Measurements from ENCODE around the gene ESRRG.

Gene ESRRG

DNA sequence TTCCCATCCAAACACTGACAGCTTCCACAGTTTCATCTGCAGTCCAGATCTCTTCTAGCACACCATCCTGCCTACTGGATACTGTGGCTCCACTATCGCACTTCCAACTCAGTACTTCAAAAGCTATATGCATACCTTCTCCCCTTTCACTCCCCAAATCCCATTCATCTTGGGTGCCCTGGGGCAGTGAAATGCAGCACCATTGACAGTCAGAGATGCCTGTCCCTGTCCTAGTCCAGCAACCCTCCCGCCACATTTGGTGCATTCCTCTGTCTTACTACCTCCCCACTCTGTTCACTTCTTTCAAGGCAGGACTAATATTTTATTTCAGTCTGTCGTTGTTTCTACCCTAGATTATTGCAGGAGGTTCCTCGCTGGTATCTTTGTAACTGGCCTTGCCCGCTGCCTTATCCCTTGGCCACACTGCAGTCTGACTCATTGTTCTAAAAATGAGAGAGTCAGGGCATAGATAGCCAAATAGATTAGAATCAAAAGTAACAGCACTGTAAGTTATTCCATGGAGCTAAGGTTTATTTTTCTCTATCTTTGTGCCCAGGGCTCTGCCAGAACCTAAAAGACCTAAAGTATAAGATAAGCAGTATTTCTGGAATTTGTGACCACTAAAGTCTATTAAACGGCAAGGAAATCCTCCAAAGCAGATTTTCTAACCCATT lies 96.7 kb downstream of the ESRRG start:
- TF ChIP-seq, protein P1, sequence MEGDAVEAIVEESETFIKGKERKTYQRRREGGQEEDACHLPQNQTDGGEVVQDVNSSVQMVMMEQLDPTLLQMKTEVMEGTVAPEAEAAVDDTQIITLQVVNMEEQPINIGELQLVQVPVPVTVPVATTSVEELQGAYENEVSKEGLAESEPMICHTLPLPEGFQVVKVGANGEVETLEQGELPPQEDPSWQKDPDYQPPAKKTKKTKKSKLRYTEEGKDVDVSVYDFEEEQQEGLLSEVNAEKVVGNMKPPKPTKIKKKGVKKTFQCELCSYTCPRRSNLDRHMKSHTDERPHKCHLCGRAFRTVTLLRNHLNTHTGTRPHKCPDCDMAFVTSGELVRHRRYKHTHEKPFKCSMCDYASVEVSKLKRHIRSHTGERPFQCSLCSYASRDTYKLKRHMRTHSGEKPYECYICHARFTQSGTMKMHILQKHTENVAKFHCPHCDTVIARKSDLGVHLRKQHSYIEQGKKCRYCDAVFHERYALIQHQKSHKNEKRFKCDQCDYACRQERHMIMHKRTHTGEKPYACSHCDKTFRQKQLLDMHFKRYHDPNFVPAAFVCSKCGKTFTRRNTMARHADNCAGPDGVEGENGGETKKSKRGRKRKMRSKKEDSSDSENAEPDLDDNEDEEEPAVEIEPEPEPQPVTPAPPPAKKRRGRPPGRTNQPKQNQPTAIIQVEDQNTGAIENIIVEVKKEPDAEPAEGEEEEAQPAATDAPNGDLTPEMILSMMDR (IDR thresholded peaks at IDR 0.05; ENCODE audit: insufficient read depth, low read length, poor library complexity, severe bottlenecking) = no peak
- TF ChIP-seq EZH2phosphoT487 (conservative IDR thresholded peaks at IDR 0.05; ENCODE audit: low read length) = no peak
- no peaks in the 10 kb centered on the region for H4K20me1 ChIP-seq (ENCODE audit: low read depth, low read length)
- no peak overlapping the region for H3K9ac ChIP-seq (ENCODE audit: low read length)
- H3K9me2 ChIP-seq (replicated peaks; ENCODE audit: insufficient read depth, low read length) = no peaks in the 10 kb centered on the region
- H3K9me3 ChIP-seq (ENCODE audit: insufficient read depth, low read length) = no peaks in the 10 kb centered on the region
- H2AFZ ChIP-seq (ENCODE audit: low read depth, low read length, severe bottlenecking) = no peak overlapping the region
- H3K27ac ChIP-seq (ENCODE audit: low read depth, low read length) = no peak overlapping the region
- H3F3A ChIP-seq (ENCODE audit: insufficient read depth) = no peaks in the 10 kb centered on the region
- H3K36me3 ChIP-seq (ENCODE audit: low read length) = no peaks in the 10 kb centered on the region
- H3K4me3 ChIP-seq (ENCODE audit: insufficient read depth, low read length, poor library complexity, severe bottlenecking) = no peak overlapping the region
- H3K79me2 ChIP-seq (ENCODE audit: insufficient read depth, low read length) = no peaks in the 10 kb centered on the region
- no peak overlapping the region for H3K4me2 ChIP-seq (ENCODE audit: low read depth, low read length, poor library complexity, severe bottlenecking)
- no peaks in the 10 kb centered on the region for H3K27me3 ChIP-seq (ENCODE audit: low read length)

DNA sequence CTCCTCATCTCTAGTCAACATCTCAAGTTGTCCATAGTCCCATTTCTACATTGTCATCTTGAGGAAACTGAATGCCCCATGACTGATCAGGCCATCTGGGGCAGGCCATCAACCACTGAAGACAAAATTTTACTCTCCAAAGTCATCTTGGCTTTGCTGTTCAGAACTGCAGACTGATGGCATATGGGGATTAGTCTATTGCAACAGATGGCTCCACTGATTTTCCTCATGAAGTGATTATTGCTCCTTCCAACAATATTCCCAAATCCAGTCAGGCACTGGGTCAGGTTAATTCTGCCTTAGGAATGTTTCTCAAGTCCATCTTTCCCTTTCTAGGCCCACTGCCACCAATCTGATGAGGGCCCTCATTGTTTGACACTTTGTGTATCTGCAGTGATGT lies 101.7 kb downstream of the ESRRG start:
- Histone ChIP-seq H3K79me2 (ENCODE audit: insufficient read depth, low read length) (no peaks in the 10 kb centered on the region), H3K9me3 (ENCODE audit: insufficient read depth, low read length) (no peaks in the 10 kb centered on the region), H3K4me2 (ENCODE audit: low read depth, low read length, poor library complexity, severe bottlenecking) (no peak overlapping the region), H3K4me3 (ENCODE audit: insufficient read depth, low read length, poor library complexity, severe bottlenecking) (no peak overlapping the region), H2AFZ (ENCODE audit: low read depth, low read length, severe bottlenecking) (no peak overlapping the region), H3K27me3 (ENCODE audit: low read length) (no peaks in the 10 kb centered on the region), H4K20me1 (ENCODE audit: low read depth, low read length) (no peaks in the 10 kb centered on the region), H3K36me3 (ENCODE audit: low read length) (no peaks in the 10 kb centered on the region), H3K9me2 (replicated peaks; ENCODE audit: insufficient read depth, low read length) (no peaks in the 10 kb centered on the region), H3F3A (ENCODE audit: insufficient read depth) (no peaks in the 10 kb centered on the region), H3K27ac (ENCODE audit: low read depth, low read length) (no peak overlapping the region), H3K9ac (ENCODE audit: low read length) (no peak overlapping the region)
- TF ChIP-seq, protein P1 (IDR thresholded peaks at IDR 0.05; ENCODE audit: insufficient read depth, low read length, poor library complexity, severe bottlenecking) = no peak

DNA sequence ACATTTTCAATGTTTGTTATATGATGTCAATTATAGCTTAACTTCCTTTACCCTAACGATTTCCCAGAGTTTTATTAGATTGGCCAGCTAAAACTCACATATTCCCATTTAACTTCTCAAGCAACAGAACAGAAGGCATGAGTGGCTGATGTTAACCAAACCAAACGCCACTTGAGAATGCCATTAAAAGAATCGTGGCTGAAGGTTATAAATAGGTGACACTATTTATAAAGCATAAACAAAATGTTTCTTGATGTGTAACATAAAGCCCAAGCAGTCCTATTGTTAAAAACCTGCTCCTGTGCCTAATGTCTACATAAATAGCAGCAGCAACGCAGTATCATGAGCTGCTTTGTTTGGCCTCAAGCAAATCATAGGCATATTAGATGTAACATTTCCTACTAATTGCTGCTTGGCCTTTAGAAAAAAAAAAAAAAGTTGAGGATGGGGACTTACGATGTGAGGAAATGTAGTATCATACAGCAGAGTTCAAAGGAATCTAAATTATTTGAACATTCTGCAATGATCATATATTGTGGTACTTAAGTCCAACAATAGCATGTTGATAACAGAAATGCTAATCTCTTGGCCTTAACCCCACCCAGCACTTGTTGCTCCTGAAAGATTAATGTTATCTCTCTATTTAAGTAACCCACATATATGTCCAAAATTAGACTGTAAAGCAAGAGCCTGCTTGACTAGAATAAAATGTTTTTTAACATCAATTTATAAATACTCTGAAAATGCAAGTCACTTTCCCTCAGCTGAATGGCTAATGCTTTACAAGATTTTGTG lies 106.0 kb downstream of the ESRRG start:
- Histone ChIP-seq H3K9me3 (ENCODE audit: insufficient read depth, low read length) (no peaks in the 10 kb centered on the region), H3K4me2 (ENCODE audit: low read depth, low read length, poor library complexity, severe bottlenecking) (no peak overlapping the region), H4K20me1 (ENCODE audit: low read depth, low read length) (no peaks in the 10 kb centered on the region), H3K9me2 (replicated peaks; ENCODE audit: insufficient read depth, low read length) (no peaks in the 10 kb centered on the region), H3K9ac (ENCODE audit: low read length) (no peak overlapping the region), H3K36me3 (ENCODE audit: low read length) (no peaks in the 10 kb centered on the region), H3K27ac (ENCODE audit: low read depth, low read length) (no peak overlapping the region), H2AFZ (ENCODE audit: low read depth, low read length, severe bottlenecking) (no peak overlapping the region), H3K4me3 (ENCODE audit: insufficient read depth, low read length, poor library complexity, severe bottlenecking) (no peak overlapping the region), H3K79me2 (ENCODE audit: insufficient read depth, low read length) (no peaks in the 10 kb centered on the region), H3K27me3 (ENCODE audit: low read length) (no peaks in the 10 kb centered on the region), H3F3A (ENCODE audit: insufficient read depth) (no peaks in the 10 kb centered on the region)
- no peak for TF ChIP-seq EZH2phosphoT487 (conservative IDR thresholded peaks at IDR 0.05; ENCODE audit: low read length)
- TF ChIP-seq, protein P1 (IDR thresholded peaks at IDR 0.05; ENCODE audit: insufficient read depth, low read length, poor library complexity, severe bottlenecking) = no peak
